HepG2 (cell line): ENCODE measurements around the gene IER2. TPM values are rescaled to one million over a fixed set of nuclear protein-coding genes. Genes with fewer than 3 reads are reported as not detected.
A peak's percentile ranks its signal among the peaks of the same experiment; 100 is the strongest.

Source experiments
- FOSL2 ChIP-seq: sonication (generic); formaldehyde crosslinking; IDR thresholded peaks from 2 replicates; pipeline ENCODE4 v1.4.0; 2020; ENCODE audit warnings: missing genetic modification reagents
- GATA4 ChIP-seq: sonication (generic); IDR thresholded peaks from 2 replicates; pipeline ENCODE4 v1.6.1; 2016; ENCODE audit warnings: antibody characterized with exemption, low read depth, borderline replicate concordance
- GFI1 ChIP-seq: sonication (generic); formaldehyde crosslinking; IDR thresholded peaks from 2 replicates; pipeline ENCODE4 v1.5.0; 2020; ENCODE audit warnings: missing genetic modification reagents, mild to moderate bottlenecking, borderline replicate concordance
- MBD4 ChIP-seq: IDR thresholded peaks from 2 replicates; pipeline ENCODE4 v1.6.1; 2012; ENCODE audit warnings: low read length, inconsistent platforms, borderline replicate concordance
- POLR2AphosphoS5 ChIP-seq: IDR thresholded peaks from 2 replicates; pipeline ENCODE4 v1.6.1; 2012; ENCODE audit warnings: low read depth, low read length
- RBFOX2 ChIP-seq: fragments of 200-400 bp; formaldehyde crosslinking; IDR thresholded peaks from 2 replicates; pipeline ENCODE4 v1.6.1; 2017; ENCODE audit warnings: low read depth, mild to moderate bottlenecking, low read length
- XRCC5 ChIP-seq: fragments of 200-400 bp; formaldehyde crosslinking; optimal IDR thresholded peaks from 2 replicates; pipeline ENCODE3; 2017; ENCODE audit warnings: mild to moderate bottlenecking, low read length
- ZNF768 ChIP-seq: sonication (generic); formaldehyde crosslinking; IDR thresholded peaks from 2 replicates; pipeline ENCODE4 v1.4.0; 2020; ENCODE audit warnings: missing genetic modification reagents
- ZNF772 ChIP-seq: sonication (generic); formaldehyde crosslinking; IDR thresholded peaks from 2 replicates; pipeline ENCODE4 v1.5.0; 2020; ENCODE audit warnings: mild to moderate bottlenecking, missing genetic modification reagents
- polyA plus RNA-seq, 8 experiments: library from polyadenylated mRNA; depleted of rRNA in 3 of 8; stranded (reverse) in 7 of 8; unstranded in 1 of 8; fragments of >200 nt; fragmentation: Illumina TruSeq in 4 of 8; extraction: Trizol in 4 of 8; gene quantifications; 2 replicates each; pipeline versions ENCODE4 v1.2.1 to v1.2.3, GENCODE V29; 2011 to 2016; ENCODE audit warnings: low read depth in 4 of 8, missing spikeins in 1 of 8, mixed read lengths in 1 of 8; ENCODE audit not compliant: insufficient read depth in 1 of 8
- total RNA-seq, 5 experiments: library from RNA; depleted of rRNA; stranded (reverse); fragments of >200 nt; fragmentation: Illumina TruSeq; extraction: Trizol; gene quantifications; 2 replicates each; pipeline ENCODE4 v1.2.3, GENCODE V29; 2016; ENCODE audit warnings: low read depth in 1 of 5
- TF ChIP-seq, protein P1 (sequence below): sonication (generic); formaldehyde crosslinking; IDR thresholded peaks from 2 replicates; pipeline ENCODE4 v1.4.0; 2020; ENCODE audit warnings: missing genetic modification reagents, borderline replicate concordance
- TF ChIP-seq, protein P2 (sequence below): sonication (generic); formaldehyde crosslinking; conservative IDR thresholded peaks from 2 replicates; pipeline ENCODE4 v1.8.1; 2023; ENCODE audit warnings: missing genetic modification reagents
- TF ChIP-seq, protein P3 (sequence below), 2 experiments: fragments of 450-650 bp in 1 of 2; sonication (generic) in 1 of 2; formaldehyde crosslinking; IDR thresholded peaks; 2 replicates each; pipeline versions ENCODE4 v1.5.0 to v1.8.0; 2020 to 2022; ENCODE audit warnings: mild to moderate bottlenecking in 1 of 2, missing genetic modification reagents in 1 of 2
- TF ChIP-seq, protein P4 (sequence below): sonication (generic); formaldehyde crosslinking; IDR thresholded peaks from 2 replicates; pipeline ENCODE4 v1.4.0; 2020; ENCODE audit warnings: missing genetic modification reagents

IER2 gene
- total and polyA plus RNA-seq, 2 of the 13 experiments (the other 11 are each of a cell fraction or from before 2014, with no cell fraction given), result 10.1 to 14.3 TPM

DNA sequence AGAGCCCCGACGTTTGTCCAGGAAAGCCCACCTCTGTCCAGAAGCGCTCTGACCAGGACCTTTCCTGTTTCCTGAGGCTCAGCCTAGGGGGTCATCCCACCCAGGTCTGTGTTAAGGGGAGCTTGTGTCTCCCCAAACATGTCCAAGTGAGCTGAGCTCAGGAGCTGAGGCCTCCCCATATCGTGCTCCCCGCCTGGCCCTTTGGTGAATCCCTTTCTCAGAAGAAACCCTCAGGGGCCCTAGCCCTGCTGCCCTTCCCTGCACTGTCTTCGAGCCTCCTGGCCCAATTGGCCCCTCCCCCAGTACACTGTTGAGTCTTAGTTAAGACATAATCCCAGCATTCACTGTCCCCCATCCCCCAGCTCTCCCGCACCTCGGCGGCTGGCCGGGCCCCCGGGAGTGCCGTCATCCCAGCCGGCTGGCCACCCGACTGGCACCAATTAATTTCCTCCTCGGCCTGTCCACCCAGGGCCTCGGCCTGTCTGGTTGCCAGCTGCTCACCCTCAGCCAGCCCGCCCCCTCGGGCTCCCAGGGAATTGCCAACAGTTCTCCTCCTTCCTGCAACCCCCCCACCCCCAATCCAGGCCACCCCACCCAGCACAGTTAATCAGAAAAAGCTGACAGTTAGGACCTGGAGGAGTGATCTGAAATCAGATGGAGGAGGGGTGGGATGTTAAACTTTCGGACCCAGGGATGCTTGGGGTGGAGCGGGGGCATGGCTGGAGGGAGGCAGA is 13.6 kb downstream of the IER2 start (continued):
- TF ChIP-seq, protein P1, sequence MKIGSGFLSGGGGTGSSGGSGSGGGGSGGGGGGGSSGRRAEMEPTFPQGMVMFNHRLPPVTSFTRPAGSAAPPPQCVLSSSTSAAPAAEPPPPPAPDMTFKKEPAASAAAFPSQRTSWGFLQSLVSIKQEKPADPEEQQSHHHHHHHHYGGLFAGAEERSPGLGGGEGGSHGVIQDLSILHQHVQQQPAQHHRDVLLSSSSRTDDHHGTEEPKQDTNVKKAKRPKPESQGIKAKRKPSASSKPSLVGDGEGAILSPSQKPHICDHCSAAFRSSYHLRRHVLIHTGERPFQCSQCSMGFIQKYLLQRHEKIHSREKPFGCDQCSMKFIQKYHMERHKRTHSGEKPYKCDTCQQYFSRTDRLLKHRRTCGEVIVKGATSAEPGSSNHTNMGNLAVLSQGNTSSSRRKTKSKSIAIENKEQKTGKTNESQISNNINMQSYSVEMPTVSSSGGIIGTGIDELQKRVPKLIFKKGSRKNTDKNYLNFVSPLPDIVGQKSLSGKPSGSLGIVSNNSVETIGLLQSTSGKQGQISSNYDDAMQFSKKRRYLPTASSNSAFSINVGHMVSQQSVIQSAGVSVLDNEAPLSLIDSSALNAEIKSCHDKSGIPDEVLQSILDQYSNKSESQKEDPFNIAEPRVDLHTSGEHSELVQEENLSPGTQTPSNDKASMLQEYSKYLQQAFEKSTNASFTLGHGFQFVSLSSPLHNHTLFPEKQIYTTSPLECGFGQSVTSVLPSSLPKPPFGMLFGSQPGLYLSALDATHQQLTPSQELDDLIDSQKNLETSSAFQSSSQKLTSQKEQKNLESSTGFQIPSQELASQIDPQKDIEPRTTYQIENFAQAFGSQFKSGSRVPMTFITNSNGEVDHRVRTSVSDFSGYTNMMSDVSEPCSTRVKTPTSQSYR, result peak; percentile 88
- TF ChIP-seq, protein P2, sequence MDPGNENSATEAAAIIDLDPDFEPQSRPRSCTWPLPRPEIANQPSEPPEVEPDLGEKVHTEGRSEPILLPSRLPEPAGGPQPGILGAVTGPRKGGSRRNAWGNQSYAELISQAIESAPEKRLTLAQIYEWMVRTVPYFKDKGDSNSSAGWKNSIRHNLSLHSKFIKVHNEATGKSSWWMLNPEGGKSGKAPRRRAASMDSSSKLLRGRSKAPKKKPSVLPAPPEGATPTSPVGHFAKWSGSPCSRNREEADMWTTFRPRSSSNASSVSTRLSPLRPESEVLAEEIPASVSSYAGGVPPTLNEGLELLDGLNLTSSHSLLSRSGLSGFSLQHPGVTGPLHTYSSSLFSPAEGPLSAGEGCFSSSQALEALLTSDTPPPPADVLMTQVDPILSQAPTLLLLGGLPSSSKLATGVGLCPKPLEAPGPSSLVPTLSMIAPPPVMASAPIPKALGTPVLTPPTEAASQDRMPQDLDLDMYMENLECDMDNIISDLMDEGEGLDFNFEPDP, result 0 out of 2 replicates have a peak, but pooled peaks have one; percentile 46
- TF ChIP-seq XRCC5 (peak; percentile 28), MBD4 (no peak), ZNF768 (CRISPR knock-in tag) (no peak), GATA4 (0 out of 2 replicates have a peak, but pooled peaks have one; percentile 18), RBFOX2 (peak; percentile 54), GFI1 (CRISPR knock-in tag) (0 out of 2 replicates have a peak, but pooled peaks have one; percentile 15), FOSL2 (CRISPR knock-in tag) (peak; percentile 30; the same call in 1 of the 2 replicates), ZNF772 (CRISPR knock-in tag) (no peak), POLR2AphosphoS5 (no peak; the same call in 1 of the 2 replicates)
- TF ChIP-seq, protein P3, sequence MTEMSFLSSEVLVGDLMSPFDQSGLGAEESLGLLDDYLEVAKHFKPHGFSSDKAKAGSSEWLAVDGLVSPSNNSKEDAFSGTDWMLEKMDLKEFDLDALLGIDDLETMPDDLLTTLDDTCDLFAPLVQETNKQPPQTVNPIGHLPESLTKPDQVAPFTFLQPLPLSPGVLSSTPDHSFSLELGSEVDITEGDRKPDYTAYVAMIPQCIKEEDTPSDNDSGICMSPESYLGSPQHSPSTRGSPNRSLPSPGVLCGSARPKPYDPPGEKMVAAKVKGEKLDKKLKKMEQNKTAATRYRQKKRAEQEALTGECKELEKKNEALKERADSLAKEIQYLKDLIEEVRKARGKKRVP (CRISPR knock-in tag; IDR thresholded peaks at IDR 0.05), result no peak
- TF ChIP-seq, protein P4, sequence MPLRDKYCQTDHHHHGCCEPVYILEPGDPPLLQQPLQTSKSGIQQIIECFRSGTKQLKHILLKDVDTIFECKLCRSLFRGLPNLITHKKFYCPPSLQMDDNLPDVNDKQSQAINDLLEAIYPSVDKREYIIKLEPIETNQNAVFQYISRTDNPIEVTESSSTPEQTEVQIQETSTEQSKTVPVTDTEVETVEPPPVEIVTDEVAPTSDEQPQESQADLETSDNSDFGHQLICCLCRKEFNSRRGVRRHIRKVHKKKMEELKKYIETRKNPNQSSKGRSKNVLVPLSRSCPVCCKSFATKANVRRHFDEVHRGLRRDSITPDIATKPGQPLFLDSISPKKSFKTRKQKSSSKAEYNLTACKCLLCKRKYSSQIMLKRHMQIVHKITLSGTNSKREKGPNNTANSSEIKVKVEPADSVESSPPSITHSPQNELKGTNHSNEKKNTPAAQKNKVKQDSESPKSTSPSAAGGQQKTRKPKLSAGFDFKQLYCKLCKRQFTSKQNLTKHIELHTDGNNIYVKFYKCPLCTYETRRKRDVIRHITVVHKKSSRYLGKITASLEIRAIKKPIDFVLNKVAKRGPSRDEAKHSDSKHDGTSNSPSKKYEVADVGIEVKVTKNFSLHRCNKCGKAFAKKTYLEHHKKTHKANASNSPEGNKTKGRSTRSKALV (CRISPR knock-in tag), result 0 out of 2 replicates have a peak, but pooled peaks have one; percentile 14
